NCI-H187 (cell line): Measurements from ENCODE around the gene ADGRA1.

ENCODE experiments used
- DNase-seq, 2 experiments: peaks; one replicate each; lab custom pipeline; 2025; lab: John Stamatoyannopoulos, UW

ADGRA1 gene

DNA sequence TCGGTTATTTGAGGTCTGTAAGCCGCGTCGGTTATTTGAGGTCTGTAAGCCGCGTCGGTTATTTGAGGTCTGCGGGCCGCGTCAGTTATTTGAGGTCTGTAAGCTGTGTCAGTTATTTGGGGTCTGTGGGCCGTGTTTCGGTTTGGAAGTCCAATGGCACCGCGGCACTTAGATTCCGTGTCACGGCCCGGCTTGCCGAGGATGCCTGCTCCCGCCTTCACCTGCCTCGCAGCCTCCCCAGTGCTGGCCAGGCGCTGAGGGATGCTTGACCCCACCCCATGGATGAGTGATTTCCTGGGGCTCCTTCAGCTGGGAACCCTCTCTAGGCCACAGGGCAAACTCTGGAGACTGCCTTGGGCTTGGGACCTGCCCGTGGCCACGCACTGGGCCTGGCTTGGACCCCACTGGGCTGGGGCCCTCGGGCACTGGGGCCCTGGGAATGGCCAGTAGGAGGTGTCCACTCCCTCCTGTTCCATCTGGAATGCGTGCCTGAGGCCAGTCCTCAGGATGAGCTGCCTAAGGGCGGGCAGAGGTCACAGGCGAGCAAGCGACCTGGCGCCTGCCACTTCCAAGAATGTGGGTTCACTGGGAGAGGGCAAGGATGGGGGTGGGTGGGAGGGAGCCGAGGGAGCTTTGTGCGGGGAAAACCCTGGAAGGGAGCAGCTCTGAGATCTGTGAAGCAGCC, 25.6 kb downstream of the ADGRA1 start:
- no peak for DNase-seq

- DNase-seq, result no peak
Measured at GRCh38 chr10:133113847-133114246, 26.1 kb downstream of the ADGRA1 start.

DNA sequence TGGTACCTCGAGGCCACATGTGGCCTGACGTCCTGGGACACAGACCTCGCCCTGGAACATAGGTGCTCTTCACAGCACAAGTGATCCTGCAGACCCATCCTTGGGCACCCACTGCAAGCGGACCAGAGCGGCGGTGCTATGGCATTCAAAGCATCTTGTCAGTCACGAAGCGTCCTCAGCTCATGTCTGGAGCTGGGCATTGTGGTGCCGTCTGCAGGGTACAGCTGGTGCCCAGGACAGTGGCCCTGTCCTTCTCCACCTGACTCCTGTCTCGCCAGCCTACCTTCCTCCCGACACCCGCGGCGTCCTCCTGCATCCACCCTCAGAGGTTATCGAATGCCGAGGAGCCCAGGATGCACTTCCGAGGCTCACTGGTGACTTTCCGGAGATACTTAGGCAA, 26.5 kb downstream of the ADGRA1 start:
- no peak for DNase-seq

DNA sequence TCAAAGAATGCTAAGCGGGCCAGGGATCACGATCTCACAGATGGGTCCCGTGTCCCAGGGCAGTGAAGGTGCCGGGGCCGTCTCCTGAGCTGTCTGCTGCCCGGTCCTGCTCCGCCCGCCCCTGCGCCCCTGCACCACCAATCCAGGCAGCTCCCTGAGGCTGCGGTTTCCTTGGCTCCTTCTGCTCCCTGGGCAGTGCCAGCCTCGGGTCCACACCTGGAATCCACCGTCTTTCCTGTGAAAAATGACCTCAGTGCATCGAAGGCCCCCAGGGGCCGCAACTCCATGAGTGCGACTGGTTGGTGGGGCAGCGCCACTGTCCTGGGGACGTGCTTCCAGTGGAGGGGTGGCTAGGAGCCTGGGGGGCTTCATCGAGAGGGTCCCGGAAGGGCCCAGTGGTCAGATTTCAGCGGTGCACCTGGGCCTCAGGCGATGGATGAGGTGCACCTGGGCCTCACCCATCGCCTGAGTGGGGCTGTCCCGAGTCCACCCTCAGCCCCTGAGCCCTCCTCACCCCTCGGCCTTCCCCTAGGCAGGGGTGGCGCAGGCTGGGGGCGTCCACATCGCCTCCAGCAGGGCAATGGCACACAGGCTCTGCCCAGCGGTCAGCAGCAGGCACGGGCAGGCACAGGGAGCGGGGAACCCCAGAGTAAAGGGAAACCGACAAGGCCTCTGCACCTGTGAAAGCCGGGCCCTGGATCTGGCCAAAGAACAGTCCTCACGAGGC, 27.2 kb downstream of the ADGRA1 start:
- no peak for DNase-seq

- no peak for DNase-seq
Measured at GRCh38 chr10:133115453-133115842, 27.7 kb downstream of the ADGRA1 start.

DNA sequence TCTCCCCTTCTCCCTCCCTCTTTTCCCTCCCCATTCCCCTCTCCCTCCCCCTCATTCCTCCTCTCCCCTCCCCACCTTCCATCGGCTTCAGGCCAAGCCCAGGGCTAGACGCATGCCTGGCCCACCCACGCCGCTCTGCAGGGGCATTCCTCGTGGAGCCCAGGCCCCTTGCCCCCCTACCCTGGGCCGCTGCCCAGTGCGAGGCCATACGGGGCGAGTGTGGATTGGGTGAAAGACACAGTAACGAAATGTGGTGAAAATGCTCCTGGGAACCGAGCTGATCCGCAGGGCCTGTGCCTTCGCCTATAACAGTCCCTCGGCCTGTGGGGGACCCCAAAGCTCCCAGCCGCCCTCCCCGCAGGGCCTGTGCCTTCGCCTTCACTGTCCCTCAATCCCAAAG, 28.3 kb downstream of the ADGRA1 start:
- no peak for DNase-seq

GRCh38 chr10:133116455-133116854, 28.7 kb downstream of the ADGRA1 start:
- DNase-seq, result no peak

DNA sequence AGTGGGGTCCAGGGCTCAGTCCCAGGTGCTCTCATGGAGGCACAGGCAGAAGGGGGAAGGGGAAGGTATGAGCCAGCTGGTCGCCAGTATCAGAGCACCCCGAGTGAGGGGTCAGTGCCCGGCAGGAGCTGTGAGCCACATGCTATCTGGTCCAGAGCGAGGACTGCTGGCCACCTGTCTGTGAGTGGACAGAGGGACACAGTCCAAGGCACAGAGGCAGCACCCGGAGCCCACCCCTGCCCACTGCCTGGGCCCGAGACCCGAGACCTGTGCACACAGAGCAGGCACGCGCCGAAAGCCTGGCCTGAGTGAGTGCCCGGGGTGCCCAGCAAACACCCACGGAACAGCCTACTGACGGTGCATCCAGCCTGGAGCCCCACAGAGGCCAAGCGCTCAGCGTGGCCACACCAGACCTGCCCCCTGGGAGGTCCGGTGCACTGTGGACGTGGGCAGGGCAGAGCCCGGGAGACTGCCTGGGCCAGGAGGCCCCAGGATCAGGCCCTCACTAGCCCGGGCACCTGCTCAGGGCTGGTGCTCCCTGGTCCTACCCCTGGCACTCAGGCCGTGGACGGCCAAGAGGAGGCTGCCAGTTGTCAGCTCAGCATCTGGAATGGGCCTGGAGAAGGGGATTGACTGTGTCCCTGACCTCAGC, 29.4 kb downstream of the ADGRA1 start:
- DNase-seq, result no peak

GRCh38 chr10:133117688-133118071, 30.0 kb downstream of the ADGRA1 start:
- no peak for DNase-seq

DNA sequence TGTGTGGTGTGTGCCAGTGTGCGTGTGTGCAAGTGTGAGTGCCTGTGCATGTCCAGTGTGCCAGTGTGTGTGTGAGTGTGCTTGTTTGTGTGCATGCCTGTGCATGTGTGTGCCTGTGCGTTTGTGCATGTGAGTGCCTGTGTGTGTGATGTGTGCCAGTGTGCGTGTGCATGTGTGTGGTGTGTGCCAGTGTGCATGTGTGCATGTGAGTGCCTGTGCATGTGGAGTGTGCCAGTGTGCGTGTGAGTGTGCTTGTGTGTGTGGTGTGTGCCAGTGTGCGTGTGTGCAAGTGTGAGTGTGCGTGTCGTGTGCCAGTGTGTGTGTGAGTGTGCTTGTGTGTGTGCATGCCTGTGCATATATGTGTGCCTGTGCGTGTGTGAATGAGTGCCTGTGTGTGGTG, 33.8 kb downstream of the ADGRA1 start:
- DNase-seq, result no peak

- no peak for DNase-seq
Measured at GRCh38 chr10:133122171-133122935, 34.6 kb downstream of the ADGRA1 start.

DNA sequence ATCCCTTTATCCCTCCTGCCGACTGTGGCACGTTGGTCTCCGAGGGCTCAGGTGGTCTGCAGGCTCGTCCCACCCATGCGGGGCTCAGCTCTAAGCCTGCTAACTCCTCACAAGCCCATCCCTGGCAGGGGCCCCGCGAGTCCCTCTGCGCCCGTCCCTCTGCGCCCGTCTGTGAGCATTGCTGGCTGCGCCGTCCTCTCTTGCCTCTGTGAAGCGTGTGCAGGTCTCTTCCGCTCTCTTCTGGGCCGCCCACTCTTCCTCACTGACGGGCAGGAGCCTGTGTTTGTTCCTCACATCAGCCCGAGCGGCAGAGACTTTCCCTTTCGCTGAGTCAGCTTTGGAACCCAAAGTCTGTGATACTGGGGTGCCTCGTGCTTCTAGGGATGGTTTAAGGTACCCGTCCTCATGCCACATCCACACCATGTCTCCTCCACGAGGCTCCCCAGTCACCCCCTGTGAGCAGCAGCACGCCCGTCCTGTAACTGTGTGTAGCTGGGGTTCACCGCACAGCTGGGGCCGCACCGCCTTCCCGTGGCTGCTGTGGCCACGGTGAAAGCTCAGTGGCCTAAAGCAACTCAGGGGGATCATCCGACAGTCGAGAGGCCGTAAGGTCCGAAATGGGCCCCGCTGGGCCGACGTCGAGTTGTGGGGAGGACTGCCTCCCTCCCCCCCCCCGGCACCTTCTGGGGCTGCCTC, 35.5 kb downstream of the ADGRA1 start:
- DNase-seq, result no peak

DNA sequence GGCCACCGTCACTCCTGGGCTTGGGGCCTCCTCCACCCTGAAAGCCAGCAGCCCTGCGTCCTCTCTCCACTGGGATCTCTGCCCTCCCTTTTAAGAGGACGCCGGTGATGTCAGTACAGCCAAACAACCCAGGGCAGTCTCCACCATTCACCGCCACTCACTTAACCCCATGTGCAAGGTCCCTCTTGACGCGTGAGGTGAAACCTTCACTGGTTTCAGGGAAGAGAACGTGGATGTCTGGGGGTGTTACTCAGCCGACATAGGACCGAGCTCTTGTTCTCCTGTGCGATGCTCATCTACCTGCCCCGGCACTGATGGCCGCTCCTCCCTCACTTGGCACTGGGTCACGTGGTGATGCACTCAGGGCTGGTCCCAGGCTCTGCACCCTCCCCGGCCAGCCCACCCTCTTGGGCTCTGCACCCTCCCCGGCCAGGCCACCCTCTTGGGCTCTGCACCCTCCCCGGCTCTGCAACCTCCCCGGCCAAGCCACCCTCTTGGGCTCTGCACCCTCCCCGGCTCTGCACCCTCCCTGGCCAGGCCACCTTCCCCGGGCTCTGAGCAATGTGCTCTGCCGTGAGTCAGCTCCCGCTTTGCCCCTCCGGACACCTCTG, 36.1 kb downstream of the ADGRA1 start:
- DNase-seq, result no peak

DNA sequence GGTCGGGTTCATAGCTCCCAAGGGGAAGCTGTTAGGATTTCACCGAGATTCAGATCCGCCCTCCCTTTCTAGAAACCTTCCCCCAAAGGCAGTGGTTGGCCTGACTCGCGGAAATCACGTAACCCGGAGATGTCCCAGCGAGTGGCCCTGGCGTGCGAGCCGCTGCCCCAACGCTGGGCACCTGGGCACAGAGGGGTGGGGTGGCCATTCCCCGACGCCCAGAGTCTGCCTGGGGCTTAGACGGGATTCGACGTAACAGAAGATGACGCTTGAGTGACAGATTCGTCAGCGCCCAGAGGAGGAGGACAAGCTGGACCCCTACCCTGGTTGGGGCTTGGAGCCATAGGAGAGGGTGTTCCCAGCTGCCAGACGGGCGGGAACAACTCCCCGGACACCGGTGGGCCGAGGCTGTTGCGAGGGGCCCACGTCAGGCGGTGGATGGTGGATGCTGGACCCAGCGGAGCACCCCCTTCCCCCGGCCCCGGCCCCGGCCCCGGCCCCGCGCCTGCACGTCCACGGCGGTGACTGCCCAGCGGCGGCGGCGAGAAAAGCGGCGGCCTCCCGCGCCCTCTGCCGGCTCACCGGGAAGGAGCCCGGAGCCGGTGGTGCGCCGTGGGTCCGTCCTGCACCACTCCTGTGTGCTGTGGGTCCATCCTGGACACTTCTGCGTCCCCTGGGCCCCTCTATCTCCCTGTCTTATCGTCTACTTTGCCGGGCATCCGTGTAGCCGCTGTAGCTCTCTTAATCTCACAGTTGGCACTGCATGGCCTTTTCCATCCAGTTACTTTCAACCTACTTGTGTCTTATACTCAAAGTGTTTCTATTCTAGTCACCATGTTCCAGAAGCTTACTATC, 36.9 kb downstream of the ADGRA1 start:
- DNase-seq, result no peak

DNA sequence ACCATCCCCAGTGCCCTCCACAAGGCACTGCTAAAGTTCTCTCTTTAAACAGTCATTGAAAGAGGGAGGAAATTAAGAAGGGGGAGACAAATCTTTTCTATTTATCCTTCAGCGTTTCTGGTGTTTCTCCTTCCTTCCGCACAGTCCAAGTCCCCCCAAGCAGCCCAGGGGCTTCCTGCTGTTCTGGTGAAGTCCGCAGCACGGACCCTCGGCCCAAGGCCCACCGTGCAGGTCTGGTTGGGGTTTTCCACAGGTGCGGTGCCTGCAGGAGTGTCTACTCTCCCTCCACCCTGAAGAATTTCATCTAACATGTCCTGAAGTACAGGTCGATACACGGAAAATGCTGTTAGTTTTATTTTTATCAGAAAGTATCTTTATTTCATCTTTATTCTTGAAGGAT, 38.2 kb downstream of the ADGRA1 start:
- no peak for DNase-seq

GRCh38 chr10:133126431-133127290, 38.9 kb downstream of the ADGRA1 start:
- DNase-seq, result no peak

GRCh38 chr10:133127291-133128125, 39.8 kb downstream of the ADGRA1 start:
- DNase-seq, result no peak
